Stimulated activated CD4-positive, alpha-beta T cell treated with anti-CD3 and anti-CD28 coated beads, Interleukin-4, amount 100 ng/mL, for 1 hour (primary cell): ENCODE measurements around the gene SYNPO2L.
"Not testable (repeated sequence)": the region's sequence is repeated elsewhere in the genome, so short reads cannot be mapped to it uniquely, and the experiment has no call there.

Experiments used
- DNase-seq: peaks from one replicate; pipeline ENCODE4 v3.0.0-alpha.2; 2020

Gene SYNPO2L, protein sequence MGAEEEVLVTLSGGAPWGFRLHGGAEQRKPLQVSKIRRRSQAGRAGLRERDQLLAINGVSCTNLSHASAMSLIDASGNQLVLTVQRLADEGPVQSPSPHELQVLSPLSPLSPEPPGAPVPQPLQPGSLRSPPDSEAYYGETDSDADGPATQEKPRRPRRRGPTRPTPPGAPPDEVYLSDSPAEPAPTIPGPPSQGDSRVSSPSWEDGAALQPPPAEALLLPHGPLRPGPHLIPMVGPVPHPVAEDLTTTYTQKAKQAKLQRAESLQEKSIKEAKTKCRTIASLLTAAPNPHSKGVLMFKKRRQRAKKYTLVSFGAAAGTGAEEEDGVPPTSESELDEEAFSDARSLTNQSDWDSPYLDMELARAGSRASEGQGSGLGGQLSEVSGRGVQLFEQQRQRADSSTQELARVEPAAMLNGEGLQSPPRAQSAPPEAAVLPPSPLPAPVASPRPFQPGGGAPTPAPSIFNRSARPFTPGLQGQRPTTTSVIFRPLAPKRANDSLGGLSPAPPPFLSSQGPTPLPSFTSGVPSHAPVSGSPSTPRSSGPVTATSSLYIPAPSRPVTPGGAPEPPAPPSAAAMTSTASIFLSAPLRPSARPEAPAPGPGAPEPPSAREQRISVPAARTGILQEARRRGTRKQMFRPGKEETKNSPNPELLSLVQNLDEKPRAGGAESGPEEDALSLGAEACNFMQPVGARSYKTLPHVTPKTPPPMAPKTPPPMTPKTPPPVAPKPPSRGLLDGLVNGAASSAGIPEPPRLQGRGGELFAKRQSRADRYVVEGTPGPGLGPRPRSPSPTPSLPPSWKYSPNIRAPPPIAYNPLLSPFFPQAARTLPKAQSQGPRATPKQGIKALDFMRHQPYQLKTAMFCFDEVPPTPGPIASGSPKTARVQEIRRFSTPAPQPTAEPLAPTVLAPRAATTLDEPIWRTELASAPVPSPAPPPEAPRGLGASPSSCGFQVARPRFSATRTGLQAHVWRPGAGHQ

DNA sequence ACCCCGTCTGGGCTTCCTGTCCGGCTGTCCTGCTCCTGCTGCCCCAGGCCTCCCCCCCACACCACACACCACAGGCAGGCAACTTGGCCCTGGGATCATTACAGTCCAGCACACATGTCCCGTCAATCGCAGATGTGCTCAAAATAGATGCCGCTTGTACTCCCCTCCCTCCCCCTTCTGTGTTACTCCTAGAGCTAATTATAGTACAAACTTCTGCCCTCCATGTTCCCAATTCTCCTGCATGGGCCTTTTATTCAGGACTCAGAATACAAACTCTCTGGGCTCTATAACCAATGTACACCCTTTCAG lies at the start of gene SYNPO2L:
SYNPO2L (minus strand) TSS at position 40 of the 309 bp plus-strand sequence. CDS start 107 bp downstream, outside the sequence.
- no peak for DNase-seq

DNA sequence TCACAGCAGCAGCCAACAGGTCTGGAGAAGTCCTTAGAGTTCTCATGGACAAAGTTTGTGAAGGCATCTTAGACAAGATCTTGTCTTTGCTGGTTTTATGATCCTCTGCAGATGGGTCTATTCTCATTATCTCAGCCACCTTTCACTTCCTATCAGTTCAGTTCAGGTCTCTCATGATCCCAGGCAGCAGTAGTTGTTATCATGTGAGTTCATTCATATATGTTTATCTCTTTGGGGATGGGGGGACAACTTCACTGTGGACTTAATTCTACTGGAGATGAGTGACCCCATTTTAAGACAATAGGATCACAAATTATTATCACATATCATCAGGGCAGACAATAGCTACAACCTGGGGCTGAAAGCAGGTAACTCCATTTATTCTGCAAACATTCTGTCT lies 48.1 kb upstream of the SYNPO2L start:
- not testable (repeated sequence) for DNase-seq

DNA sequence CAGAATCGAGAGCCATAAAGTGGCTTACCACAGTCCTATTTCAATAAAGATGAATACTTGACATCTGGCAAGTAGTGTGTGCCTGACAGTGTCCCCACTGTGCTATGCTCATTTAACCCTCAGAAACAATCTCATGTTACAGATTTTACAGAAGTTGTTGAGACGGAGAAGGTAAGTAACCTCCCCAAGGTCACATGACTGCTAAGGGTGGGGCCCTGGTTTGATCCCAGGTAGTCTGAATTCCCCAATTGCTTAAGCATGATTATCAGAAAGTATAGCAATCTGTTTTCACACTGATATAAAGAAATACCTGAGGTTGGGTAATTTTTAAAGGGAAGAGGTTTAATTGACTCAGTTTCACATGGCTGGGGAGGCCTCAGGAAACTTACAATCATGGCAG lies 43.0 kb upstream of the SYNPO2L start:
- not testable (repeated sequence) for DNase-seq

DNA sequence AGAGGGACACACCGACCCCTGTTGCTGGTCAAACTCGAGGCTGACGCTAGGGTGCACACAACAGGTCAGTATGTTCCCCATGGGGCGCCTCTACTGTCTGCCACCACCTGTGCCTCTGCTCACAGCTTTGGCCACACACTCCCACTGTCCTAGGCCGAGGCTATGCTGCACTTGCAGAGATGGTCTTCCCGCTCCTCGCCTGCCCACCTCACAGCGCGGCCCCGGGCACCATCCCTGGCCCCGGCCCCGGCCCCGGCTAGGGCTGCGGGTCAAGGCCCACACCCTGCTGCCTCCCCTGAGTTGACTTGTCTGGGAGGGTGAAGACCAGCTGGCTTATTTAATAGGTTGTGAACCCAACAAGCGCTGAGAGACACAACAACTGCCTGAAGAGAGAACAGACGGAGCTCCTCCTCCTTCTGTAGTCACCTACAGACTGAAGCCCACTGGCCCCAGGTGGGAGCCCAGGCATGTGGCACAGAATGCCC lies 41.9 kb upstream of the SYNPO2L start, which contains the start of gene AGAP5:
AGAP5 (minus strand) TSS at position 435 of the 485 bp plus-strand sequence; CDS start at position 81, 354 bp downstream.
- not testable (repeated sequence) for DNase-seq

DNA sequence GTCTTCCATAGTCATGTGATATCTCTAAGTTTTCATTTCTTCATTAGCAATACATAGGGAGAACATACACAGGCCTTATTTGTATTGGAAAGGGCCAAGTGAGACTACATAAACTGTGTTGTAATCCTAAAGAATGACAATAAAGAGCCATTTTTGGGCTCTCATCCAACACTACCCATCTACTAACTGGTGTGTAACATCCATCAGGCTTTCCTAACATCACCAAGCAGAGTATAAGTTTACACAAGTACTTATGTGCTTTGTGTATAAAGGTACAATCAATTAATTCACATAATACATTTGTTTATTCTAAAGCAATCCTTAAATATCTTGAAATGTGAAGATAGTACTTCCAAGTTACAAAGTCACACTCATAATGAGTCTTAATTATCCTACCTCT lies 39.5 kb upstream of the SYNPO2L start:
- not testable (repeated sequence) for DNase-seq

DNA sequence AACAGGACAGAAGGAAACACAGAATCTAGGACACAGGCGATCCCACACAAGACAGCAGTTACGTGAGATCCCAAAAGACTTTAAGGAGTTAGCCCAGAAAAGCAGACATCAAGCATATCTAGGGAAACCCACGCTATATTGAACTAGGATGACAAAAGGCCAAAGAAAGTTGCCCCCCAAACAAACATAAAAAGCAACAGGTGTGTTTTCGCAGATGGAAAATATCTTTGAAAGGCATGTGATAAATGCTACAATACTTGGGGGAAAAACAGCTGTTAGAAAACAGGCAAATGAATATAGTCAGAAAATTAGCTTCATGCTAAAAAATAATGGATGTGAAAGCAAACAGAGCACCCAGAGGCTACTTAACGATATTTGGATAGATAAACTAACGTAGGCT lies 34.9 kb upstream of the SYNPO2L start:
- DNase-seq, result not testable (repeated sequence)

- not testable (repeated sequence) for DNase-seq
Measured at GRCh38 chr10:73689596-73689995, 33.8 kb upstream of the SYNPO2L start.

DNA sequence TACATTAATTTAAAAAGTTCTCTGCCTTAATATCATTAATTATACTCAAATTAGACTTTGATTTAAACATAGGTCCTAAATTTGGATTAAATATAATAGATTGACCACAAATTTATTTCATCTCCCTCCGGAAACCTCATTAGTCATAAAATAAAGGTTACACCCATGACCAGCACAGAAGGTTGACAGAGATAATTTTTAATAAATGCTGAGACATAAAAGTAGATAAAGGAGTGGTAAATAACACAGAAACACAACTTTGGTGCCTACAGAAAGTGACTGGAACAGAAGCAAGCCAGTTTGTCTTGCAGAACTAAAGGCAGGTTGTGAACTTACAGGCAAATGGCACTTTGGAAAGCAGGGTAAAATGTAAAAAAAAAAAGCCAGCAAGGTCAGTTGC lies 31.8 kb upstream of the SYNPO2L start:
- not testable (repeated sequence) for DNase-seq

DNA sequence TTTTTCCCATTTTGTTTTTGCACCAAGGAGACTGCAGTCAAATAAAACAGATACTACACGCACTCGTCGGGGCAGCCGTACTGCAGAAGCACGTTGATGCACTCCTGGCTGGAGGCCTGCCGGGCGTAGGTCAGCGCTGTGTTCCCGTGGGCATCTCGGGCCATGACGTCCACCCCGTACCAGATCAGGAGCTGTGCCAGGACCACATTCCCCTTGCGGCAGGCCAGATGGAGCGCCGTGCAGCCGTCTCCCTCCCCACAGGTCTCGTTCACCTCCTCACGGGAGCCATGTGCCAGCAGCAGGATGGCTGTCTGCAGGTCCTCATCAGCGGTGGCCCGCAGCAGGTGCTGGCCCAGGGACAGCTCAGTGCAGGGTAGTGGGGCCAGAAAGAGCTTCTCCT lies 18.7 kb upstream of the SYNPO2L start:
- DNase-seq, result not testable (repeated sequence)

DNA sequence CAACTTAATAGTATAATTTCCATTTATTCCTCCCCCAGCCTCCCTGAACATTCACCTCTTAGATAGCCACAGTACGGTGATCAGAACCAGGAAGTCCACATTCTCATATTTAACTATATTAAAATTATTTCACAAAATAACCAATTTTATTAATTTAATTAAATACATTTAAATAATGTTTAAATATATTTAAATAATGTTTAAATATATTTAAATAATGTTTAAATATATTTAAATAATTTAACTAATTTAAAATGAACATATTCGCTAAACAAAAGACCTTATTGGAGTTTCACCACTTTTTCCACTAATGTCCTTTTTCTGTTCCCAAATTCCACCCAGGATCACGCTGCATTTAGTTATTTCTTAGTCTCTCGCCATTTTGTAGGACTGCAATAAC lies 12.5 kb upstream of the SYNPO2L start:
- DNase-seq, result not testable (repeated sequence)

DNA sequence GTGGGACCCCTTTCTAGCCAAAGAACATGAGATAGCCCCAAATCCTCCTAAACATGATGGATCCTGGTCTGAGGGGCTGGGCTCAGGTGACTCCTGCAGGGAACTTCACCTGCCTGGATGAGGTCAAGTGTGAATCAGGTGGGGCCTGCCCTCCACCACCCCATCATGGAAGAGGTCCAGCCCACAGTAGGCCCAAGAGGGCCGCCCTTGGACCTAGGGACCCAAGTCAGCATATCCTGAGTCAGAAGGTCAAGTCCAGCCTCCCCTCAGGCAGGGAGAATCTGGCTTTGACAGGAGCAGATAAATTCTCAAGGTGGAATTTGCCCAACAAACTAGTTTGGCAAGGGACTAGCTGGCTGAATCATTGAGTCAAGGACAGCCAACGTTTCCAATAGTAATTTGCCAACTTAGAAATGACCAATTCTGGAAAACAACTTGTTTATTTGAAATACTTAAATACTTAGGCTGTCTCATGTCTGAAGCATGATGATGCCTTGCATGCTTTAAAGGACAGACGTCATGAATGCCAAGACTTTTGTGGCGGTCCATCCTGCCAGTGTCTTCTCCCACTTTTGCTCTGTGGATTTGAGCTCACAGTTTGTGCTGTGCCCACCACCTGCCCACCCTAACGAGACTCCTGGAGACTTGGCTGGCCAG lies 10.5 kb upstream of the SYNPO2L start:
- DNase-seq, result not testable (repeated sequence)

DNA sequence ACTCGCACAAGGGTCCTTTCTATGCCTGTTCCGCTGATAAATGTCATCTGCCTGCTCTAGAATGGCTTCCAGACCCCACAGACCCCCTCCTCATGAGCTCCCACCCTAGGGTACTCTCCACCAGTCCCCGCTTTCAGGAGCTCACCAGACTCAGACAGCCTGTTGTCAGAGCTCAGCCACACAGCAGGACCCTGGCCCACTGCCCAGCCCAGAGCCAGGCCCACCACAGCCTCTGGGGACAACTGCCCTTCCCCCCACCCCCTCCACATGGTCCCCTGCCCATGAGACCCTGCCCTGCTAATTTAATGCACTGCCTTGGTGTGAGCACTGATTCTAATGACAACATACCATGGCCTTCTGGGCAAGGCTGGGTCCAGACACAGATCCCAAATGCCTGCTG lies 9.8 kb upstream of the SYNPO2L start:
- not testable (repeated sequence) for DNase-seq

- not testable (repeated sequence) for DNase-seq
Measured at GRCh38 chr10:73664156-73665040, 8.6 kb upstream of the SYNPO2L start.

GRCh38 chr10:73663621-73664020 lies 7.8 kb upstream of the SYNPO2L start:
- DNase-seq, result not testable (repeated sequence)

DNA sequence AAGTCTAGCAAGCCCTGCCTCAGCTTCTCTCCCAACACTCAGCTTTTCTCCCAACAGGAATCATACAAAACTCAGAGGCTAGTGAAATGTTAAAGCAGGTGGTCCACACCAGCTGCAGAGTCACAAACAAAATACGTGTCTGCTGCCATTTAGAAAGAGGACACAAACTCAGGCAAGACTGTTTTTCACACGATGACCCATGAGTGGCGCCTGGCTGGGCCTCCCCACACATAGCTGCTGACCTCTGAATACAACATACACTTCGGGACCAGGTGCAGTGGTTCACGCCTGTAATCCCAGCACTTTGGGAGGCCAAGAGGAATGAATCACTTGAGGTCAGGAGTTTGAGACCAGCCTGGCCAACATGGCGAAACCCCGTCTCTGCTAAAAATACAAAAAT lies 6.9 kb upstream of the SYNPO2L start:
- DNase-seq, result not testable (repeated sequence)

GRCh38 chr10:73655257-73655989 lies 406 bp downstream of the SYNPO2L start:
- DNase-seq, result no peak

- DNase-seq, result no peak
Measured at GRCh38 chr10:73653701-73654100, 2.1 kb downstream of the SYNPO2L start.

DNA sequence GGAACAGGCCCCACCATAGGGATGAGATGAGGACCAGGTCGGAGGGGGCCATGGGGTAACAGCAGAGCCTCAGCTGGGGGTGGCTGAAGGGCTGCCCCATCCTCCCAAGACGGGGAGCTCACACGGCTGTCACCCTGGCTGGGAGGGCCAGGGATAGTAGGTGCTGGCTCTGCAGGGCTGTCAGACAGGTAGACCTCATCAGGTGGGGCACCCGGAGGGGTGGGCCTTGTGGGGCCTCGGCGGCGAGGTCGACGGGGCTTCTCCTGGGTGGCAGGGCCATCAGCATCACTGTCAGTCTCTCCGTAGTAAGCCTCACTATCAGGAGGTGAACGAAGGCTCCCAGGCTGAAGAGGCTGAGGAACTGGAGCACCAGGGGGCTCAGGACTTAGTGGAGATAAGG lies 2.6 kb downstream of the SYNPO2L start:
- no peak for DNase-seq

GRCh38 chr10:73650537-73651331 lies 5.1 kb downstream of the SYNPO2L start:
- no peak for DNase-seq

GRCh38 chr10:73649876-73650536 lies 5.8 kb downstream of the SYNPO2L start:
- no peak for DNase-seq
